HG02852 (cell line): ENCODE measurements around the gene FYB1.

Source experiments
- ATAC-seq: cut with Tn5 transposase; IDR thresholded peaks from one replicate; pipeline ENCODE4 v1.9.1; 2021; ENCODE audit warnings: mild to moderate bottlenecking, moderate library complexity; ENCODE audit not compliant: unreplicated experiment

Gene FYB1

GRCh38 chr5:39207345-39208045 lies 11.9 kb downstream of the FYB1 start:
- no peak for ATAC-seq

- ATAC-seq: no peak
These were observed 12.6 kb downstream of the FYB1 start for GRCh38 chr5:39206630-39207321.

- ATAC-seq: no peak
These were observed 13.8 kb downstream of the FYB1 start for GRCh38 chr5:39205550-39205949.

- no peak for ATAC-seq
These were observed 15.4 kb downstream of the FYB1 start for GRCh38 chr5:39203951-39204350.

GRCh38 chr5:39203275-39203922 lies 16.0 kb downstream of the FYB1 start:
- no peak for ATAC-seq

GRCh38 chr5:39202597-39203274 lies 16.6 kb downstream of the FYB1 start:
- no peak for ATAC-seq

GRCh38 chr5:39201781-39202596 lies 17.4 kb downstream of the FYB1 start:
- no peak for ATAC-seq

- no peak for ATAC-seq
These were observed 18.1 kb downstream of the FYB1 start for GRCh38 chr5:39201160-39201780.

- ATAC-seq: no peak
These were observed 19.3 kb downstream of the FYB1 start for GRCh38 chr5:39200081-39200480.

- no peak for ATAC-seq
These were observed 20.0 kb downstream of the FYB1 start for GRCh38 chr5:39199335-39199734.

GRCh38 chr5:39198127-39198526 lies 21.2 kb downstream of the FYB1 start:
- no peak for ATAC-seq

GRCh38 chr5:39197556-39197955 lies 21.8 kb downstream of the FYB1 start:
- ATAC-seq: no peak

GRCh38 chr5:39195198-39195826 lies 24.1 kb downstream of the FYB1 start:
- ATAC-seq: no peak

GRCh38 chr5:39194466-39195136 lies 24.8 kb downstream of the FYB1 start:
- no peak for ATAC-seq

GRCh38 chr5:39193553-39194465 lies 25.6 kb downstream of the FYB1 start:
- no peak for ATAC-seq

- no peak for ATAC-seq
These were observed 26.8 kb downstream of the FYB1 start for GRCh38 chr5:39192450-39193160.

- no peak for ATAC-seq
These were observed 28.1 kb downstream of the FYB1 start for GRCh38 chr5:39191216-39191615.
